GM20431 (cell line): ENCODE results near the gene MCCD1.
"Not testable (repeated sequence)": the region's sequence is repeated elsewhere in the genome, so short reads cannot be mapped to it uniquely, and the experiment has no call there.

Source experiments
- in situ Hi-C: fragments of 300-500 bp; cut with MseI, MboI; formaldehyde crosslinking; loops from one replicate; pipeline ENCODE4 v1.15.0; 2020; ENCODE audit warnings: low sequenced_read_pairs; ENCODE audit not compliant: unreplicated experiment

The MCCD1 gene, protein sequence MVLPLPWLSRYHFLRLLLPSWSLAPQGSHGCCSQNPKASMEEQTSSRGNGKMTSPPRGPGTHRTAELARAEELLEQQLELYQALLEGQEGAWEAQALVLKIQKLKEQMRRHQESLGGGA

DNA sequence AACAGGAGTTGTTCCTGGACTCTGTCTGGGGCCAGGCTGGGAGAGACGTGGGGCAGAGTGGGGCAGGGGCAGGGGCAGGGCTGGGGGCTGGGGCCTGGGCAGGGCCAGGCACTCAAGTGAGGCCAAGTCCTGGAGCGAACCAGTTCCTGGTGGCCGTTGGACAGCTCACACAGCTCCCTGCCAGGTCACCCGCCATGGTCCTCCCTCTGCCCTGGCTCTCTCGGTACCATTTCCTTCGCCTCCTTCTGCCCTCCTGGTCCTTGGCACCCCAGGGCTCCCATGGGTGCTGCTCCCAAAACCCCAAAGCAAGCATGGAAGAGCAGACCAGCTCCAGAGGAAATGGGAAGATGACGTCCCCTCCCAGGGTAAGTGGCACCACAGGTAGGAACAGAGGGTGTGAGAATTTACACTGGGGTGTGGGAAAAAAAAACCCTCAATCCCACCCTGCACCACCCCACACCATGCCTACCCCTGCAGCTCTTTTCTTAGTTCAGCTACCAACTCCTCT lies at the start of gene MCCD1:
MCCD1 (plus strand) TSS at position 142 of the 508 bp plus-strand sequence; CDS start at position 195, 53 bp downstream.
- in situ Hi-C loops, result no loop called here

DNA sequence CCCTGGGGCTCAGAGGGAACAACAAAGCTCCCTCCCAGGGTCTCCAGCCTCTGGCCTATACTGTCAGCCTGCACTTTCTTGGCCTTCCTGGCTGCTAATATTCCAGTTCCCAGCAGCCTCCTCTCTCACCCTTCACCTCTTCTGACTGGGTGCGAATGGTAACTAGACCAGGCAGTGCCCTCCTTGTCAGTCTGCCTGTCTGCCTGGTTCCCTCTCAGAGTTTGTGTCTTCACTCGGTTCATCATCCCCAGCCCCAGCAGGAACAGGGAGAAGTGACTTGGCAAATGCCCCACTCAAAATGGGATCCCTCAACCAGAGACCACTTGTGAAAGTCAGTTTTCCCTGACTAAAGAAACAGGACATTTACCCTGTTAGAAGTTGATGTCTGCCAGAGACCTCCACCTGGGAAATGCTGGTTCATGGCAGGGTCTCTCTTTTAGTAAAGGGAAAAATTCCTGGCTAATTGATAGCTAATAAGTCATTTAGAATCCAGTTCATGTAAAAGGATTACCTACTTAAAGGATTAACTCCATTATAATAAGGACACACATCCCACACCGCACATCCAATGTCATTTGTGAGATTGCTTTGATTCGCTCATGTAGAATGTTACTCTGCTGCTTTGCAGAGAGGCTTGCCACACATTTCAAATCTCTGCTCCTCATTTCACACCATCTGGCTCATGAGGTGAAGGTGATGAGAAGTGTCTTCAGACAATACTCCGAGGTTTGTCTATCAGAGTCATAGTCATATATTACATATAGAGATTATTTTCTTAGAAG lies 49.4 kb upstream of the MCCD1 start:
- in situ Hi-C loops, result no loop called here

DNA sequence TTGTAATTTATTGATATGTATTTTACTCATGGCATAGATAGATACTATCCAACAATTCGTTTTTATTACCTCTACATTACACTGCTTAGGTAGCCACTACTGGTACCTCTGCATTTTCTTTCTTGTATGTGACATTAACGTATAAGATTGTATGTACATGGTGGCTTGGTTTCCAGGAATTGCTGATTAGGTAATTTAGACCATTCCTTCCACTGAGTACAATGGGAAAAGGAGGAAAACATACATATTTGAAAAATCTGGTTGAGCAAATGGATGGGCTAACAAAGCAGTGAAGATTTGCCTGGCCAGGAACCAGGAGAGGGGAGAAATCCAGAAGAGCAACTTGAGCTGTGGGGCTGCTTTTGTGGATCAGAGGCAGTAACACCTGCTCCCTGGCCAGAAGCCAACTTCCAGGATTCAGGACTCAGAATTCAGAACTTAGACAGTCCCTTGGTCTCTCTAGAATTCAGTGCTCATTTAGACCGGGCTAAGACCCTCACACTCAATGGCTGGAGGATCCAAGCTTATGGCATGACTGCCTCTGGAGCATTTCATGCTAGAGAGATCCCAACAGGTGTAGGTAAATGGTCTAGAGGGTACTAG lies 48.7 kb upstream of the MCCD1 start:
- in situ Hi-C loops, result no loop called here

DNA sequence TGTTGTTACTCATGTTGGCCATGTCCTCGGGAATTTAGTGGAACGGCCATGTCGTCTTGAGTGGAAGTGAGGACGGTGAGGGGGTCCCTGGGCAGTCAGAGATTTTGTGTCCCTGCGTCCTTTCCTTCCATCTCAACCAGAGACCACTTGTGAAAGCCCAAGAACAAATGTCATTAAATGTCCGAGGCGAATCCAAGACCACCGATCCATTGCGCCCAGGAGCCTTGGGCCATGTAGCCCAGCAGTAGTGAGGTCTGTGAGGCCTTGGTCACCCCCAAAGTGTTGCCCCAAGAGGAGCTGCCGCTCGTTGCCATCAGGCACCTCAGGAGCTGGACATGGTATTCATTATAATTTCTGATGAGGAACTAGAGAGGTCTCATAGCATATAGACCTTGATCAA lies 48.2 kb upstream of the MCCD1 start:
- in situ Hi-C loops, result no loop called here

DNA sequence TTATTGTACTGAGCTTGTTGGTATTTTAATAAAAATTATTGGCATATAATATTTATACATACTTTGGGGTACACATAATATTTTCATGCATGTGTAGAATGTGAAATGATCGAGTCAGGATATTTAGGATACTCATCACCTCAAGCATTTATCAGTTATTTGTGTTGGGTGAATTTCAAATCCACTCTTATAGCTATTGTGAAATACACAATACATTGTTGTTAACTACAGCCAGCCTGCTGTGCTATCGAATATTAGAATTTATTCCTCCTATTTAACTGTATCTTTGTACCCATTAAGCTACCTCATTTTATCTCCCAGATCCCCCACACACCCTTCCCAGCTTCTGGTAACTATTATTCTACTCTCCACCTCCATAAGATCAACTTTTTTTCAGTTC lies 45.4 kb upstream of the MCCD1 start:
- in situ Hi-C loops, result no loop called here

DNA sequence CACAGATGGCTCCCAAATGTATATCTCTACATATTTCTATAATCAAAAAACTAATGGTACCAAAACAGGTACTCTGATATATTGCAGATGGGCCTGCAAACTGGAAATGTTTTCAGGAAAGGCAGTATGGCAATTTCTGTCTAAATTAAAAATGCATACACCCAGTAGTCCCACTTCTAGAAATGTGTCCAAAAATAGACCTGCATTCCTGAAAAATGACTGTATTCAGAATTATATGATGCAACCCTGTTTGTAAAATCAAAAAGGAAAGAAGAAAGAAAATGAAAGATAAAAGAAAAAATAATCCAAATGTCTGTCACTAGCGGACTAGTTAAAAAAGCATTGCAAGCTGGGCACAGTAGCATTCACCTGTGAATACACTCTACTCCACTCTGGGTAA lies 43.7 kb upstream of the MCCD1 start:
- in situ Hi-C loops, result no loop called here

DNA sequence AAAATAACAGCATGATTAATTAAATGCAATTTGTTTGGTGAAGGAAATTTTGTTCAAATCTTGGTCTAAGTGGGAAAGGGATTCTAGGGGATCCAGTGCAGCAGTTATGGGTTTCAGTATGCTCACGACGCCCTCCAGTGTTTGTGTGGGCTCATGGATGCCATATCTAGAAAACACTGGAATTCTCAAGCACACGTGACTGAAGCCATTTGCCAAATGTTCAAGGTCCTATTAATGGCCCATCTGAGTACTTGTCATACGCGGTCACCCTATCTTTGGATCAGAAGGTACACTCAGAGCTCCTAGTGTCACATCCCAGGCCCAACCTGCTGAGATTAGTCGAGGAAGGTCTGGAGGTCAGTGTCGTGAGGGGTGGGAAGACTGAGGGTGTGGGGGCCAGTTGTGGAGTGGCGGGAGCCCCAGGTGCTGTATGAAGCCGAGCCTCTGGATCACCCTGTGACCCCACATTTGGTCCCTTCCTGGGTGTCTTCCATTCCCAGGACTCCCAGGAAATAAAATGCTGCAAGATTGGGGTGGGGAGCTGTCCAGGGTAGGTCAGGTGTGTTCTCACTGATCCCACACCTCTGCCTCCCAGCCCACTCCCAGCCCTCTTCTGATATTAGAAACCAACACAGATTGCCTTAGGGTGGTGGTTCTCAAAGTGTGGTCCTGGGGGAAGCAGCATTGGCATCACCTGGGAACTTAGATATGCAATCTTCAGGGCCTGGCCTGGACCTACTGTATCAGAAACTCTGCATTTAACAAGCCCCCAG lies 42.5 kb upstream of the MCCD1 start:
- in situ Hi-C loops, result not testable (repeated sequence)

DNA sequence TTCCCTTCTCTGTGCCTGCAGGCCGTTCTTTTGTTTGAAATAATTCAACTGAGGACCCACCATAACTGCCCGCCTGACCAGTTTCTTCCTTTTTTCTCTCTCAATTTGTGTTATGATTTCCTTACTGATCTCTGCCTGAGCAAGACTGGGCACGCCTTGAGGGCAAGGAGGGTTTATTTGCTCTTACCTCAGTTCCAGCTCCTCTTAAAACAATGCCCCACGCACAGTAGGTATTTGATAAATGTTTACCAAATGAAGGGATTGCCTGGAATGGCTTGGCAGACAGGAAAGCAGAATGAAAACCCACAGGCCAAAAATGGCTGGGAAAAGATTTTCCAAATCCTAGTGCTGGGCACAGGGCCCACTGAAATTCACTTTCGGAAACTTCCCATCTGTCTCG lies 41.1 kb upstream of the MCCD1 start:
- in situ Hi-C loops, result not testable (repeated sequence)

DNA sequence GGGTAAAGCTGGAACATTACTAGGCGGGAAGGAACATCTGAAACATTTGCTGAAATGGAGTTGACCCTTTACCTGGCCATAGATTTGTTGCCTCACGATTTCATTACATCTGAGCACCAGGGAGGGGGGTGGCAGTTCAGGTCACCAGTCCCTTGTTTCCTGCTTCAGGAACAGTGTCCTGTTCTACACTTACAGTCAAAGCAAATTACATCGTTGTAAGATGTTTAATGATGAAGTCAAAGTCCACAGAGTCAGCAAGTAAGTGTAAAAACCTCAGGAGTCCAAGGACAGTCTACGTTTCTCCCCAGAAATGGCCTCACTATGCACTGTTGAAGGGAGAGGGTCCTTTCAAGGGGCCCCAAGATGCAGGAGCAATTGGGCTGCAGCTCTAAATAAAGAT lies 39.7 kb upstream of the MCCD1 start:
- in situ Hi-C loops, result no loop called here

DNA sequence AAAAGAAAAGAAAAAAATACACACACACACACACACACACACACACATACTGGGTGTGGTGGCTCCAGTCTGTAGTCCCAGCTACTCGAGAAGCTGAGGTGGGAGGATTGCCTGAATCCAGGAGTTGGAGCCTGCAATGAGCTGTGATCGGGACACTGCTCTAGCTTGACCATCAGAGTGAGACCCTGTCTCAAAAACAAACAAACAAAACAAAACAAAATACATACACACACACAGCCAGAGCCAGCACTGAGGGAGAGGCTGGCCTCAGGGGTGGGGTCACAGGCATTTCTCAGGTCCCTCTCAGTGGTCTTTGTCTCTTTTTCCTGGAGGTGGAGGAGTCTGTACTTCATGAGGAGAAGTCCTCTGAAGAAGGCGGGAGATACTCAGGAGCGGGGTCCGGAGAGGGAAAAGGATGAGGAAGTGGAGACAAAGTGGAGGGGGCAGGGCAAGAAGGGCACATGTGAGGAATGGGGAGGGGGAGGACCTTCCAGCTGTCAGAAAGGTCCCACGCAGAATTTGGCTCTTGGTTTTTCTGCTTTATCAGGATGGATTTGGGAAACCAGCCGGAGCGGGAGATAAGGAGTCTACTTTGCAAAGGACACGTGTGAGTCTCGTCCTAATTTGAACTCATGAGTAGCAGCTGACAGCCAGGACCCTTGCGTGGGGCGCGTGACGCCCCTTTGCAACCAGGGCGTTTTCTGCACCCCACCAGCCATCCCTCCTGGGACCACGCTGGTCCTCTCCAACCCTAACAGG lies 38.5 kb upstream of the MCCD1 start:
- in situ Hi-C loops, result no loop called here

DNA sequence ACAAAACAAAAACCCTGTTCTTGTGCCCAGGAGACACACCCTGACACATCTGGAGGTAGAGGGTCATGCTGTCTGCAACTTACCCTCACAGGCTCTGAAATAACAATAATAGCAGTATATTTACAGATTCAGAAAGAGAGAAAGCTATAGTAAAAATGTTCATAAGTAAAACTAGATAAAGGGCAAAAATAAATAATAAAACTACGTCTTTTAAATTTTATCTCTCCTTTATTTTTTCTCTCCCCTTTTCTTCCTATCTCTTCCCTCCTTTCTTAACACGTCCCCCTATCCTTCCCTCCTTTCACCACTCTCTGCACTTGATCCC lies 35.2 kb upstream of the MCCD1 start:
- in situ Hi-C loops, result not testable (repeated sequence)

DNA sequence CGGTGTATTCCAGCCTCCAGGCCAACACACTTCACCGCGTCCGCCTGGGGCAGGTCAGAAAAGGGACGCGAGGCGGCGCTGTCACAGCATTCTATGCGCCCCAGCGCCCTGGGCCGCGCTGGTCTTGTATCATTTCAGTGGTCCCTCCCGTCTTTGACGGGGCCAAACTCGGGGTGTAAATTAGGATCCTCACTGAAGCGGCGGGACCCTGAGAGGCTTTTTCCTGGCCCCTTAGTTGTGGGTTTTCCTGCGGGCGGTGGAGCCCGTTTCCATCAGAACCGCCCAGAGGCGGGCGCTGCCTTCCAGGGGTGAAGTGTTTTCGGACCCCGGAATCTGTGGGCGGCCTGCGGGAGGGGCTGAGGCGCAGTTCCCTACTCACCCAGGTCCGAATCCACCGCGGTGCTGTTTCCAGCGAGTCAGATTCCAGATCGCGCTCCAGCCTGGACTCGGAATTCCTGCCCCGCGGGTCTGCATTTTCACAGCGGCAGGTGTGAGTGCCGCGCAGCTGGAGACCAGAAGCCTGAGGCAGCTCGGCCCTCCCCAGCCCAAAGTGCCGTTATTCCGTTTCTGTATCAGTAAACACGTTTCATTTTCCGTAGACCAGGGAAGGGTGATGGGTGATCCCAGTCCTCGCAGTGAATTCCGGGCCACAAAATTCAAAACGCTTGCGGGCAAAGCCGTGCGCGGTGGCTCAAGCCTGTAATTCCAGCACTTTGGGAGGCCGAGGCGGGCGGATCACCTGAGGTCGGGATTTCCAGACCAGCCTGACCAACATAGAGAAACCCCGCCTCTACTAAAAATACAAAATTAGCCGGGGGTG lies 34.7 kb upstream of the MCCD1 start:
- in situ Hi-C loops, result no loop called here

DNA sequence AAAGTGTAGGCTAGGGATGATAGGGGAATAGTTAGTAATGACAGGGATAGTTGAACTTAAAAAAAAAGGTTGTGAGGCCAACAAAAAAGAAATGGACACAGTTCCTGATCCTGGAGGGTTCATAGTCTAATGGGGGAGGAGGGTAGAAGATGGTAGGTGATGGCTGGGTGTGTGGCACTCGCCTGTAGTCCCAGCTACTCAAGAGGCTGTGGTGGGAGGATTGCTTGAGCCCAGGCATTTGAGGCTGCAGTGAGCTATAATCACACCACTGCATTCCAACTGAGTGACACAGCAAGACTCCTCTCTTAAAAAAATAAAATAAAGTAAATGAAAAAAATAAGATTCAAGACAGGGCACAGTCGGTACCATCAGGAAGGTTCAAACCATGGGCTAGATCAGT lies 33.2 kb upstream of the MCCD1 start:
- in situ Hi-C loops, result no loop called here

DNA sequence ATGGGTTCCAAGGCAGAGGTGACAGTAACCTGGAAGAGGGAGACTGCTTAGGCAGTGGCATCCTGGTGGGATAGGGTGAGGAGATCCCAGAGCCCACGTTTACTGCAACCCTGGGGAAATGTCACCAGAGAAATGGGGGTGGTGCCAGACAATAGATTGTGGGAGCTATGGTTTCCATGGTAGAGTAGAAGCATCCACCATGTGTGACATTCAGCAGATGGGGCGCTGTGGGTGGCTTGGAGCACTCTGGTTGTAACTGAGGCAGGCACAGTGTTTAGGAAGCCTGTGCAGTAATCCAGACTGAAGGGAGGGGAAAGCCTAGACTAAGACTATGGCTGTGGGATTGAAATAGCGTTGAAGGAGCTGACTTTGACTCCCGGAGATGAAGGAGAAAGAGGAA lies 31.9 kb upstream of the MCCD1 start:
- in situ Hi-C loops, result not testable (repeated sequence)

DNA sequence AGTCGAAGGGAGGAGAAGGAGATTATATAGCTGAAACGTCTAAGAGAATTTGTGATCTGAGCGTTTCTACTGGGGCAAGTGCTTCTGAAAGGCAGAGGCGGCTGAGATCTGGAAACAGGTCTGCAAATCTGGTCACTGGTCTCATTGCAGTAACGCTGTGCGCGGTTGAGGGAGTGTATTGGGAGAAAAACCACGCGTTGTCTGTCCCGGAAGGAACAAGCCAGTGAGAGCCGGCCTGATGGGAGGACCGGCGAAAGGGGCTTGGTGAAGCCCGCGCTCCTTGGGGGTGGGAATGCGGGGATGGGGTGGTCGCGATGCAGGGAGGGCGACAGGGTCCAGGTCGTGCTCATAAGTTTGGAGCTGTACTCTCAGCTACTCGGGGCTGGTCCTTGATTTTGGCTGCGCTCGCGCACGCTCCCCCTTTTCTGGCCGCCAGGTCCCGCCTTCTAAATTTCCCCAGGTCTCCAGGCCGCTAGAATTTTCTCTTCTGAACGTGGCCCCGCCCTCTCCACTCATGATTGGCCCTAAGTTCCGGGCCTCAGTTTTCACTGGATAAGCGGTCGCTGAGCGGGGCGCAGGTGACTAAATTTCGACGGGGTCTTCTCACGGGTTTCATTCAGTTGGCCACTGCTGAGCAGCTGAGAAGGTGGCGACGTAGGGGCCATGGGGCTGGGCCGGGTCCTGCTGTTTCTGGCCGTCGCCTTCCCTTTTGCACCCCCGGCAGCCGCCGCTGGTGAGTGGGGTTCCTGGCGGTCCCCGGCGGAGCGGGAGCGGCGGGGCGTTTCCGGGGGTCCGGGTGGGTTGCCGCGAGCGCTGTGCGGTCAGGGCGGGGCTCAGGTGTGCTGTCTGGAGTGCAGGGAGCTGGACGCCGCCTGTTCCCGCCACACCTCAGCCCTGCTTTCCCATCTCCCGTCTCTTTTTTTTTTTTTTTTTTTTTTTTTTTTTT lies 31.0 kb upstream of the MCCD1 start, which contains the start of gene MICB:
MICB (plus strand) TSS at position 615 of the 946 bp plus-strand sequence; CDS start at position 664, 49 bp downstream.
- in situ Hi-C loops, result no loop called here

DNA sequence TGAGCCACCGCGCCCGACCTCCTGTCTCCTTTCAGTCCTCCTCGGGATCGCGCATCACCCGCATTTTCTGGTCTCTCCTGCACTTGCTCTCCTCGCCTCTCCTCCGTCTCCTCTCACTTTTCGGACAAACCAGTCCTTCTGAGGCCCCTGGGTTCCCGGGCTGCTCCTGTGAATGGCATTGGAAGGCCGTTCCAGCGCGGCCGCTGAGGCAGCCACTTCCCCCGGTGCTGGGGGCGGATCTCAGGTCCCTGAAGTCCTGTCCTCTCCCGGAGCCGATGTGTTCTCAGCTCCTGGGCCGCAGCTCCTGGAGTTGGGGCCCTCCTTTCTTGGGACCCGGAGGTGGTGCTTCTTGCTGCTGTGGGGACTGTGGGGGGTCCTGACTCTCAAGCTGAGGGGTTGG lies 30.0 kb upstream of the MCCD1 start:
- in situ Hi-C loops, result no loop called here

DNA sequence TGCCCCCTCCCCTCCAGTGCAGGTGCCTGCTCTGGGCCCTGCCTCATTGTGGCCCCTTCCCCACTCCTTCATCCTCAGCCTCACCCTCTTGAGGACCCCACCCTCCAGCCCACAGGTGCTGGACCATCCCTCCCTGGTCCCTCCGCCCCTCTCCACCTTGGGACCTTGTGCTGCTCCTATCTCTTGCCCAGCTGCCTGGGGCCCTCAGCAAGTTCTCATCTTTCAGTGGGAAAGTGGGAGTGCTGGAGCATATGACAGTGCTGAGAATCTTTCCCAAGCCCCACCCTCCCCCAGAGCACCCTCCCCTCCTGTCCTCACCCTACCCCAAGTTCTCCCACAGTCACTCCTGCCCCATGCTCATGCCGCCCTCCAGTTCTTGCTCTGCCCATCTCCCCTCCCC lies 29.1 kb upstream of the MCCD1 start:
- in situ Hi-C loops, result not testable (repeated sequence)

DNA sequence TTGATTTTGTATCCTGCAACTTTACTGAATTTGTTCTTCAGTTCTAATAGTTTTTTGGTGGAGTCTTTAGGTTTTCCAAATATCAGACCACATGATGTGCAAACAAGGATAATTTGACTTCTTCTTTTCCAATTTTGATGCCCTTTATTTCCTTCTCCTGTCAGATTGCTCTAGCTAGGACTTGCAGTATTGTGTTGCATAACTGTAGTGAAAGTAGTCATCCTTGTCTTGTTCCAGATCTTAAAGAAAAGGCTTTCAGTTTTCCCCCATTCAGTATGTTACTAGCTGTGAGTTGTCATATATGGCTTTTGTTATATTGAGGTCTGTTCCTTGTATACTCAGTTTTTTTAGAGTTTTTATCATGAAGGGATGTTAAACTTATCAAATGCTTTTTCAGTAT lies 26.2 kb upstream of the MCCD1 start:
- in situ Hi-C loops, result no loop called here
